BE2C (cell line): ENCODE results near the gene EPC2.
"Not testable (repeated sequence)": the region's sequence is repeated elsewhere in the genome, so short reads cannot be mapped to it uniquely, and the experiment has no call there.

Experiments
- DNase-seq: peaks from one replicate; pipeline ENCODE4 v3.0.0-alpha.2; 2020
- H3K27me3 ChIP-seq: fragments of 250-450 bp; sonication (Bioruptor Pico); 2 replicates; pipeline ENCODE4 v1.5.1; 2020; ENCODE audit warnings: mild to moderate bottlenecking
- H3K36me3 ChIP-seq: fragments of 250-450 bp; sonication (Bioruptor Pico); 2 replicates; pipeline ENCODE4 v1.5.1; 2020; ENCODE audit warnings: mild to moderate bottlenecking
- H3K4me1 ChIP-seq: fragments of 250-450 bp; sonication (Bioruptor Pico); 2 replicates; pipeline ENCODE4 v1.5.1; 2020
- H3K4me3 ChIP-seq: 2 replicates; pipeline ENCODE4 v1.5.1; 2011; ENCODE audit warnings: low read depth, low read length
- H3K9me3 ChIP-seq: fragments of 250-450 bp; sonication (Bioruptor Pico); 2 replicates; pipeline ENCODE4 v1.5.1; 2020
- TF ChIP-seq, protein P1 (sequence below): IDR thresholded peaks from 2 replicates; pipeline ENCODE4 v1.5.1; 2012; ENCODE audit warnings: mild to moderate bottlenecking, low read depth, low read length

The EPC2 gene

DNA sequence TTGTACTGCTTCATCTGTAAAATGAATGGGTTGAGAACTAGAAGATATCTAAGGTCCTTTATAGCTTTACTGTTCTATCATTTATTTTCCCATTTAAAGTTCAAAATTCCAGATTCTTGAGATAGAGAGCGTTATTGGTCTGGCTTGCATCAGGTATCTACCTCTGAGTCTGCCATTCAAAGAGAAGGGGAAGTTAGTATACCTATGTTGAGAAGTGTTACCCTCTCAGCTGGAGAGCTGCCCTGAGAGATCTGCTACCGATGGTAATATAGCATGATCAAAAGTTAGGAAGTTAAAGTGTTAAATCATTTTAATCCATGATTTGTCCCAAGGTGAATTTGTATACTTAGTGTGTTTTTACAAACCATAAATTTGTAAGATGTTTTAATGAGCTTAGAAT lies 7.4 kb downstream of the EPC2 start:
- no peaks in the 10 kb centered on the region for H3K36me3 ChIP-seq
- TF ChIP-seq, protein P1, sequence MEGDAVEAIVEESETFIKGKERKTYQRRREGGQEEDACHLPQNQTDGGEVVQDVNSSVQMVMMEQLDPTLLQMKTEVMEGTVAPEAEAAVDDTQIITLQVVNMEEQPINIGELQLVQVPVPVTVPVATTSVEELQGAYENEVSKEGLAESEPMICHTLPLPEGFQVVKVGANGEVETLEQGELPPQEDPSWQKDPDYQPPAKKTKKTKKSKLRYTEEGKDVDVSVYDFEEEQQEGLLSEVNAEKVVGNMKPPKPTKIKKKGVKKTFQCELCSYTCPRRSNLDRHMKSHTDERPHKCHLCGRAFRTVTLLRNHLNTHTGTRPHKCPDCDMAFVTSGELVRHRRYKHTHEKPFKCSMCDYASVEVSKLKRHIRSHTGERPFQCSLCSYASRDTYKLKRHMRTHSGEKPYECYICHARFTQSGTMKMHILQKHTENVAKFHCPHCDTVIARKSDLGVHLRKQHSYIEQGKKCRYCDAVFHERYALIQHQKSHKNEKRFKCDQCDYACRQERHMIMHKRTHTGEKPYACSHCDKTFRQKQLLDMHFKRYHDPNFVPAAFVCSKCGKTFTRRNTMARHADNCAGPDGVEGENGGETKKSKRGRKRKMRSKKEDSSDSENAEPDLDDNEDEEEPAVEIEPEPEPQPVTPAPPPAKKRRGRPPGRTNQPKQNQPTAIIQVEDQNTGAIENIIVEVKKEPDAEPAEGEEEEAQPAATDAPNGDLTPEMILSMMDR, result no peak
- DNase-seq, result no peak

DNA sequence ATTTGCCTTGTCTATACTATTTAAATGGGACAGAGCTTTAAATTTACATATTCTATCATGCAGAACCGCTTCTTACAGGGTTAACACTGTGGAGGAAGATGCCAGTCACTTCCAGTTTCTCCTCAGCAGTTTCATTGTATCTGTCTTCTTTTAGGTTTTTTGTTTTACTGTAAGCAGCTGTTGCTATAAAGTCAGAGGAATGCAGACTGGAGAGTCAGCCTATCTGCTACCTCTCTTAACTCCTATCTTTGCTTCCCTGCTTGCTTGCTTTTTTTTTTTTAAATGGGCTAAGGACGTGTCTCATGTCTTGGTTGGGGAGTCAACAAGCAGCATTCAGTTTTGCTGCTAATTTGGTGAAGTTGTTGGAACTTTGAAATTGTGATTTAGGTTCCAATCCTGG lies 8.9 kb downstream of the EPC2 start:
- no peak for DNase-seq
- TF ChIP-seq, protein P1, result no peak
- H3K4me3 ChIP-seq, result no peak overlapping the region

More for the DNA sequence above, 7.4 kb downstream of the EPC2 start:
- H3K27me3 ChIP-seq, result no peaks in the 10 kb centered on the region
- H3K4me1 ChIP-seq, result no peaks in the 10 kb centered on the region
- no peaks in the 10 kb centered on the region for H3K9me3 ChIP-seq
- H3K4me3 ChIP-seq, result no peak overlapping the region

DNA sequence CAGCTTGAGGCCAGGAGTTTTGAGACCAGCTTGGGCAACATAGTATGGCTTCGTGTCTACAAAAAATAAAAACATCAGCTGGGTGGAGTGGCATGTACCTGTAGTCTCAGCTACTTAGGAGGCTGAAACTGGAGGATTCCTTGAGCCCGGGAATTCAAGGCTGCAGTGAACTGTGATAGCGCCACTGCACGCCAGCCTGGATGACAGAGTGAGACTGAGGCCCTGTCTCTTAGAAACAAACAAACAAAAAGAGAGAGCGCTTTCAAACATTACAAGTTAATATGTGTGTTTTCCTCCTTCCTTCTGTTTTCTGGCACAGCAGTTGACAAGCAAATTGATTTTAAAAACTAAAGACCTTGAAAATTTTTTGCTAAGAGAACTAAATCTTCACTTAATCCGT lies 9.9 kb downstream of the EPC2 start:
- H3K4me3 ChIP-seq, result no peak overlapping the region
- no peaks in the 10 kb centered on the region for H3K27me3 ChIP-seq
- TF ChIP-seq, protein P1, result no peak
- H3K4me1 ChIP-seq, result no peaks in the 10 kb centered on the region
- no peaks in the 10 kb centered on the region for H3K36me3 ChIP-seq
- no peaks in the 10 kb centered on the region for H3K9me3 ChIP-seq
- no peak for DNase-seq

More for the DNA sequence above, 8.9 kb downstream of the EPC2 start:
- H3K27me3 ChIP-seq, result no peaks in the 10 kb centered on the region
- no peaks in the 10 kb centered on the region for H3K9me3 ChIP-seq
- no peaks in the 10 kb centered on the region for H3K36me3 ChIP-seq
- no peaks in the 10 kb centered on the region for H3K4me1 ChIP-seq

DNA sequence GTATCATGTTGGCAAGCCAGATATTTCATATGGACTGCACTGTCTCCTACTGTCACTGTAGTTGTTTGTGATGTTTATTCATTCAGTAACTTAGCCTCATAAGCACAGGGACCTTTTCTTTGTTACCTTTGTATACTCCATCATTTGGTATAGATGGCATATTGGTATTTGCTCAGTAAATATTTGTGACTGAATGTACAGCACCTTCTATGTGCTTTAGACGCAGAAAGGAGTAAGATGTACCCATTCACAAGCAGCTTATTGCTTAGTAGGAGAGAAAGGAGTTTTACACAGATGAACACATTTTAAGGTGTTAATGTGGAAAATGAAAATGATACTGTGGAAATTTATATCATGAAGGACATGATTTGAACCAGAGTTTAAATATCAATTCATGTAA lies 12.0 kb downstream of the EPC2 start:
- Histone ChIP-seq H3K36me3 (no peaks in the 10 kb centered on the region), H3K4me3 (no peak overlapping the region), H3K4me1 (no peaks in the 10 kb centered on the region), H3K9me3 (no peaks in the 10 kb centered on the region), H3K27me3 (no peaks in the 10 kb centered on the region)
- DNase-seq, result no peak
- TF ChIP-seq, protein P1, result no peak

DNA sequence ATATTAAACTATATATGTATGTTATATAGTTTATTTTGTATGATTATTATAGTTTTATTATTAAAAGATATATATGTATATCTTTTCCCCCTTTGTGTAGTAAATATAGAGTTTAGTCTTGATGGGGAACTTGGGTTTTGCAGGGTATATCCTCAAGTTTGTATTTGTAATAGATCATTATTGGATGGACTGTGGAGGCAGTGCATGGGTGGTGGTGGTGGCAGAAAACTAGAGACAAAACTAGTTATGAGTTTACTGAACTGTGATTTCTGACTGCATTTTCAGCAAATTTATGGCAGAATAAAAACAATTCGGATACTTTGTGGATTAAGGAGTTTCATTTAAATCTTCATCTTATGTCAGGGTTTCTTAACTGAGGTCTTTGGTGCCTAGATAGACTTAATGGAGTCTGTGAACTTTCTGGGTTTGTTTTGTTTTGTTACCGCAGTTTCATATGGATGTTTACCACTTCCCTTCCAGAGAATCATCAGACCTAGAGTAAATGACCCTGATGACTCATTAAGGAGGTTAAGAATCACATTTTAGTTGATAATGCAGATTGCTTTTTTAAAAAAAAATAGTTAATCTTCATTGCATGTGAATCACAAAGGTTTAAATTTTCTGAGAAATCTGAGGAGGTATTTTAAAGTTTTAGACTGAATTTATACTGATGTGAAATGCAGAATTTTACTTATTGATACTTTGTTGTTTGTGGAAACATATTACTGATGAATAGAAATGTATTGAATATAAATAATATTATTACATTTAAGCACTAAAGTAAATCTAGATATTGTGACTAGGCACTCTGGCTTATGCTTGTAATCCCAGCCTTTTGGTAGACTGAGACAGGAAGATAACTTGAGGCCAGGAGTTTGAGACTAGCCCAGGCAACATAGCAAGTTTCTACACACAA lies 14.5 kb downstream of the EPC2 start:
- Histone ChIP-seq H3K36me3 (no peaks in the 10 kb centered on the region), H3K4me3 (no peak overlapping the region), H3K9me3 (no peaks in the 10 kb centered on the region), H3K4me1 (no peaks in the 10 kb centered on the region), H3K27me3 (no peaks in the 10 kb centered on the region)
- no peak for DNase-seq
- TF ChIP-seq, protein P1, result no peak

DNA sequence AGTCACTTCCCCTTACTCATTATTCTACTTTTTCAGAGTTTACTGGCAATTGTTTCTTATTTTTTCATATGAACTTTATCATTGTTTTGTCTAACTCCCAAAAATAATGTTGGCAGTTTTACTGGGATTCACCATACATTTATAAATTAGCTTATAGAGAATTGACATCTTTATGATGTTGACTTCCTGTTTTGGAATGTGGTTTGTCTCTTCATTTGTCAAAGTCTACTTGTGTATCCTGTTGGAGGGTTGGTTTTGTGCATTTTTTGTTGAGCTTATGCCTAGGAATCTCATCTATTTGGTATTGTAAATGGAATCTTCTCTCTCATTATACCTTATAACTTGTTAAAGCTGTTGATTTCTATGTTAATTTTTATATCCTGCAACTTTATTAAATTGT lies 16.4 kb downstream of the EPC2 start:
- DNase-seq, result no peak
- Histone ChIP-seq H3K4me3 (no peak overlapping the region), H3K36me3 (no peaks in the 10 kb centered on the region), H3K9me3 (no peaks in the 10 kb centered on the region), H3K4me1 (no peaks in the 10 kb centered on the region), H3K27me3 (no peaks in the 10 kb centered on the region)
- TF ChIP-seq, protein P1, result no peak

DNA sequence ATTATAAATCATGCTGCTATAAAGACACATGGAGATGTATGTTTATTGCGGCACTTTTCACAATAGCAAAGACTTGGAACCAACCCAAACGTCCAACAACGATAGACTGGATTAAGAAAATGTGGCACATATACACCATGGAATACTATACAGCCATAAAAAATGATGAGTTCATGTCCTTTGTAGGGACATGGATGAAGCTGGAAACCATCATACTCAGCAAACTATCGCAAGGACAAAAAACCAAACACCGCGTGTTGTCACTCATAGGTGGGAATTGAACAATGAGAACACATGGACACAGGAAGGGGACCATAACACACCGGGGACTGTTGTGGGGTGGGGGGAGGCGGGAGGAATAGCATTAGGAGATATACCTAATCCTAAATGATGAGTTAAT lies 17.8 kb downstream of the EPC2 start:
- H3K4me3 ChIP-seq, H3K36me3 ChIP-seq, H3K4me1 ChIP-seq, H3K27me3 ChIP-seq, H3K9me3 ChIP-seq, DNase-seq: not testable (repeated sequence)
